Mesenchymal stem cell (in vitro differentiated cells and primary cell): ENCODE measurements around the gene LST1.

Source experiments
- DNase-seq: peaks from one replicate; pipeline ENCODE4 v3.0.0-alpha.2; 2013
- H2AFZ ChIP-seq: one replicate; pipeline ENCODE4 v1.6.1; 2013; ENCODE audit warnings: low read depth, mild to moderate bottlenecking, control low read depth, inconsistent platforms, low read length, moderate library complexity
- H2AK5ac ChIP-seq: 2 replicates; pipeline ENCODE4 v1.6.1; 2013; ENCODE audit warnings: low read length, moderate library complexity, mild to moderate bottlenecking, inconsistent platforms; ENCODE audit not compliant: severe bottlenecking
- H2BK120ac ChIP-seq: one replicate; pipeline ENCODE4 v1.6.1; 2013; ENCODE audit warnings: low read depth, mild to moderate bottlenecking, inconsistent platforms, low read length, moderate library complexity
- H2BK12ac ChIP-seq, 2 experiments: one replicate each; pipeline ENCODE4 v1.6.1; 2013; ENCODE audit warnings: inconsistent platforms in 2 of 2, low read length in 2 of 2, mild to moderate bottlenecking in 2 of 2, moderate library complexity in 2 of 2, control low read depth in 1 of 2
- H2BK15ac ChIP-seq: one replicate; pipeline ENCODE4 v1.6.1; 2013; ENCODE audit warnings: mild to moderate bottlenecking, low read depth, inconsistent platforms; ENCODE audit not compliant: poor library complexity, severe bottlenecking
- H2BK5ac ChIP-seq: 2 replicates; pipeline ENCODE4 v1.6.1; 2013; ENCODE audit warnings: low read depth, mild to moderate bottlenecking, low read length, control low read depth, inconsistent platforms; ENCODE audit not compliant: poor library complexity, severe bottlenecking
- H3K14ac ChIP-seq, 2 experiments: one replicate each; pipeline ENCODE4 v1.6.1; 2013; ENCODE audit warnings: inconsistent platforms in 2 of 2, low read length in 2 of 2, control low read depth in 1 of 2, mild to moderate bottlenecking in 1 of 2, moderate library complexity in 1 of 2
- H3K18ac ChIP-seq, 2 experiments: one replicate each; pipeline ENCODE4 v1.6.1; 2013; ENCODE audit warnings: inconsistent platforms in 2 of 2, low read length in 2 of 2, control low read depth in 1 of 2, low read depth in 1 of 2, mild to moderate bottlenecking in 1 of 2
- H3K23ac ChIP-seq, 2 experiments: one replicate each; pipeline ENCODE4 v1.6.1; 2013; ENCODE audit warnings: inconsistent platforms in 2 of 2, low read length in 2 of 2, mild to moderate bottlenecking in 2 of 2, moderate library complexity in 2 of 2, control low read depth in 1 of 2
- H3K27ac ChIP-seq: 2 replicates; pipeline ENCODE4 v1.5.1; 2013; ENCODE audit warnings: mild to moderate bottlenecking, moderate library complexity, low read length, control low read depth, inconsistent platforms; ENCODE audit not compliant: poor library complexity, severe bottlenecking
- H3K27me3 ChIP-seq, 2 experiments: 2 replicates each; pipeline versions ENCODE4 v1.6.1 to v1.7.0; 2013; ENCODE audit warnings: low read length in 2 of 2, mild to moderate bottlenecking in 2 of 2, moderate library complexity in 2 of 2, control low read depth in 1 of 2, inconsistent platforms in 1 of 2; ENCODE audit not compliant: control insufficient read depth in 1 of 2, insufficient read depth in 1 of 2
- H3K36me3 ChIP-seq, 2 experiments: 2 replicates each; pipeline versions ENCODE4 v1.6.1 to v1.7.0; 2013; ENCODE audit warnings: low read length in 2 of 2, control low read depth in 1 of 2, inconsistent platforms in 1 of 2, low read depth in 1 of 2, mild to moderate bottlenecking in 1 of 2; ENCODE audit not compliant: insufficient read depth in 2 of 2, control insufficient read depth in 1 of 2
- H3K4ac ChIP-seq, 2 experiments: one replicate each; pipeline ENCODE4 v1.6.1; 2013; ENCODE audit warnings: inconsistent platforms in 2 of 2, low read length in 2 of 2, mild to moderate bottlenecking in 2 of 2, moderate library complexity in 2 of 2, control low read depth in 1 of 2, low read depth in 1 of 2
- H3K4me1 ChIP-seq: 2 replicates; pipeline ENCODE4 v1.6.1; 2013; ENCODE audit warnings: low read depth, low read length, control low read depth; ENCODE audit not compliant: control insufficient read depth, insufficient read depth
- H3K4me2 ChIP-seq: 2 replicates; pipeline ENCODE4 v1.6.1; 2013; ENCODE audit warnings: low read length, mild to moderate bottlenecking, inconsistent platforms; ENCODE audit not compliant: poor library complexity, severe bottlenecking
- H3K4me3 ChIP-seq, 2 experiments: 2 replicates each; pipeline versions ENCODE4 v1.5.1 to v1.7.0; 2013; ENCODE audit warnings: low read length in 2 of 2, mild to moderate bottlenecking in 2 of 2, control low read depth in 1 of 2, low read depth in 1 of 2; ENCODE audit not compliant: insufficient read depth in 1 of 2
- H3K79me1 ChIP-seq: replicated peaks from 2 replicates; pipeline ENCODE4 v1.6.1; 2013; ENCODE audit warnings: mild to moderate bottlenecking, control low read depth, low read length, inconsistent platforms; ENCODE audit not compliant: poor library complexity, severe bottlenecking
- H3K9ac ChIP-seq: 2 replicates; pipeline ENCODE4 v1.7.0; 2013; ENCODE audit warnings: mild to moderate bottlenecking, low read length, moderate library complexity
- H3K9me3 ChIP-seq: 2 replicates; pipeline ENCODE4 v1.7.0; 2013; ENCODE audit warnings: mild to moderate bottlenecking, low read length; ENCODE audit not compliant: control insufficient read depth
- H4K8ac ChIP-seq: one replicate; pipeline ENCODE4 v1.6.1; 2013; ENCODE audit warnings: inconsistent platforms, mild to moderate bottlenecking, low read length, moderate library complexity
- H4K91ac ChIP-seq: one replicate; pipeline ENCODE4 v1.6.1; 2013; ENCODE audit warnings: mild to moderate bottlenecking, low read length, inconsistent platforms
- WGBS: methylation state at CpG from one replicate; pipeline ENCODE4 v1.1.7; 2013; ENCODE audit warnings: mixed read lengths; 5-methylcytosine and 5-hydroxymethylcytosine counted together

LST1 gene

DNA sequence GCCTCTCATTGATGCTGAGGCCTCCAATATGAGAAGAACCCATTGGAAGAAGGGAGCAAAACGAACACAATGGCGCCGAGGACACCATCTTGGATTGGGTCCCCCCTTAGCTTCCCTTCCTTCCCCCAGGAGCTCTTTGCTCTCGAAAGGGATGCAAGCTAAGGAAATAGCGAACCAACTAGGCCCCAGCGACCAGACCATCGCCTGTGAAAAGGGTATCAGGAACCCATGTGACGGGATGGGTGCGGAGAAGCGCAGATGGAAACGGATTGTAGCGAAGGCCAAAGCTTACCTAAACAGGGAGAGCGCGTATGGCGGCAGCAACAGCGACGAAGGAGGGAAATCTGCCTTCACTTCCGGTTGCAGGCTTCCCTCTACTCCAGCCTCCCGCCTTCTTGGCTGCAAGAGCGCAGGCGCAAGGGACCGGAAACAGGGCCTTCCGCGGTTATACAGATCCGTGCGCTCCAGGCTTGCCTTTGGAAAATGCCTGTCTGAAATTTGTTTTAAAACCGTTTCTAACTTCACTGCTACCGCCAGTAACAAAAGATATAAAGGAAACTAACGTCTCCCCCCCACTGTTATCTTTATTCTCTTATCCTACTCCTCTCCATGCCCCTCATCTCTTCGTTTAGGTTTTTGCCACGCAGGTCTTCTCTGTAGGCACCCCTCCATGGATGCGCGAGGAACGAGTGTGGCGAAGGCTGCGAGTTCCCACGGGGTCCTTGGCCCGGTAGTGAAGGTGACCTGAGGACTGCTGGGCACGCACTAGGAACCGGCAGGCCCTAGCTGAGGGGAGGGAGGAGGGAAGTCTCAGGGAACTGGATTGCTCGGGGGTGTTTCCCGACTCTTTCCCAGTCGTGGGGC, 44.2 kb upstream of the LST1 start, which contains the start of gene DDX39B:
Gene DDX39B (minus strand): TSS at position 346 of the 864 bp plus-strand sequence. CDS start 1,471 bp downstream, outside the sequence.
- Histone ChIP-seq H3K4me3 (peak within 1 kb of the TSS; percentile 66 to 95), H2BK12ac (no peak within 1 kb of the TSS), H3K9me3 (no peaks in the 10 kb centered on the region), H3K36me3 (peaks cover 20 to 41% of the 10 kb centered on the region in 2 experiments), H2BK15ac (peak within 1 kb of the TSS; percentile 37), H3K18ac (peak within 1 kb of the TSS; percentile 78 to 96), H2AK5ac (peak within 1 kb of the TSS; percentile 54), H3K4ac (peak within 1 kb of the TSS; percentile 69 to 98), H3K14ac (peak within 1 kb of the TSS; percentile 19 to 68), H3K79me1 (peaks cover 21% of the 10 kb centered on the region), H4K91ac (peak within 1 kb of the TSS; percentile 87), H2BK120ac (peak within 1 kb of the TSS; percentile 51), H3K9ac (peak within 1 kb of the TSS; percentile 98), H3K27ac (peak within 1 kb of the TSS; percentile 96), H3K23ac (peak within 1 kb of the TSS in 1 of 2 experiments; percentile 42), H3K4me2 (peak within 1 kb of the TSS; percentile 78), H2BK5ac (peak within 1 kb of the TSS; percentile 99), H3K27me3 (no peaks in the 10 kb centered on the region), H2AFZ (peak within 1 kb of the TSS; percentile 36), H3K4me1 (peaks cover 25% of the 10 kb centered on the region), H4K8ac (peak within 1 kb of the TSS; percentile 67)
- WGBS = under 1% methylated on average over 43 of the region's 43 CpGs
- DNase-seq = peak; percentile 98

DNA sequence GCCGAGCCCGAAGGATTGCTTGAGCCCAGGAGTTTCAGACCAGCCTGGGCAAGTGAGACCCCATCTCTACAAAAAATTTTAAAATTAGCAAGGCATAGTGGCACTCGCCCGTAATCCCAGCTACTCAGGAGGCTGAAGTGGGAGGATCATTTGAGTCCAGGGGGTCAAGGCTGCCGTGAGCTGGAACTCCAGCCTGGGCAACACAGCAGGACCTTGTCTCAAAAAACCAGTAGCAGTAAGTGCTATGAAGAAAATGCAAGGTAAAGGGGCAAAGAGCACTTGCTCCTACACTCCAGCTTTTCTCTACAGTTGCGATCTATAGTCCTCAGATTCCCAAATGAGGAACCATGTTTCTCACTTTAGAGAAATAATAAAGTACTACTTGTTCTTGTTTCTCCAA, 42.4 kb upstream of the LST1 start:
- Histone ChIP-seq H3K4me3 (no peak overlapping the region), H3K4me2 (no peak overlapping the region), H3K23ac (no peak overlapping the region), H3K36me3 (peaks cover 14 to 27% of the 10 kb centered on the region in 2 experiments), H3K27me3 (no peaks in the 10 kb centered on the region), H2BK120ac (no peak overlapping the region), H3K18ac (no peak overlapping the region), H2AFZ (no peak overlapping the region), H2BK12ac (no peak overlapping the region), H3K4ac (no peak overlapping the region), H3K14ac (no peak overlapping the region), H3K79me1 (peaks cover 25% of the 10 kb centered on the region), H4K91ac (no peak overlapping the region), H3K4me1 (peaks cover 29% of the 10 kb centered on the region), H3K27ac (no peak overlapping the region), H2AK5ac (no peak overlapping the region), H4K8ac (no peak overlapping the region), H3K9ac (no peak overlapping the region), H2BK5ac (no peak overlapping the region), H2BK15ac (no peak overlapping the region), H3K9me3 (no peaks in the 10 kb centered on the region)
- 98% methylated on average over 5 of the region's 6 CpGs for WGBS
- no peak for DNase-seq

DNA sequence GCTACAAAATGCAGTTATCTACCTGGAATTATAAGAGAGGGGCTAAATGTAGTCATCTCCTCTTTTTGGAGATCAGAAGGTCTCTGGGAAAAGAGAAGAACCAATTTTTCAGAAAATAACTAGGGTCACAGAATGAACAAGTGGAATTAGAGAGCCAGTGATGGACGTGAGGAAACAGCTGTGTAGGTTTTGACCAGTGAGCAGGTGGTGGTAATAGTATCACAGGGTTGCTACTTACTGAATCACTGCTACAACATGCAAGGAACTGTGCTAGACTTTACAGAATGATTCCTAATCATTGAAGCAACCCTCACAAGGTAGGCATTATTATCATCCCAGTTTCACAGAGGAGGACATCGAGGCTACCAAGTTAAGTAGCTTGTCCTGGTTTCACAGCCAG, 41.4 kb upstream of the LST1 start:
- Histone ChIP-seq H3K14ac (no peak overlapping the region), H3K4me1 (peaks cover 24% of the 10 kb centered on the region), H3K23ac (no peak overlapping the region), H2BK12ac (no peak overlapping the region), H3K4ac (no peak overlapping the region), H3K4me2 (no peak overlapping the region), H2BK15ac (no peak overlapping the region), H4K91ac (no peak overlapping the region), H3K27ac (no peak overlapping the region), H3K4me3 (no peak overlapping the region), H3K18ac (no peak overlapping the region), H2AK5ac (no peak overlapping the region), H4K8ac (no peak overlapping the region), H3K27me3 (no peaks in the 10 kb centered on the region), H2AFZ (no peak overlapping the region), H2BK5ac (no peak overlapping the region), H3K36me3 (peaks cover 9 to 26% of the 10 kb centered on the region in 2 experiments), H2BK120ac (no peak overlapping the region), H3K9ac (peak overlapping the region; percentile 9), H3K79me1 (peaks cover 27% of the 10 kb centered on the region), H3K9me3 (no peaks in the 10 kb centered on the region)
- DNase-seq = no peak
- WGBS = 76% methylated on average over 2 of the region's 2 CpGs

DNA sequence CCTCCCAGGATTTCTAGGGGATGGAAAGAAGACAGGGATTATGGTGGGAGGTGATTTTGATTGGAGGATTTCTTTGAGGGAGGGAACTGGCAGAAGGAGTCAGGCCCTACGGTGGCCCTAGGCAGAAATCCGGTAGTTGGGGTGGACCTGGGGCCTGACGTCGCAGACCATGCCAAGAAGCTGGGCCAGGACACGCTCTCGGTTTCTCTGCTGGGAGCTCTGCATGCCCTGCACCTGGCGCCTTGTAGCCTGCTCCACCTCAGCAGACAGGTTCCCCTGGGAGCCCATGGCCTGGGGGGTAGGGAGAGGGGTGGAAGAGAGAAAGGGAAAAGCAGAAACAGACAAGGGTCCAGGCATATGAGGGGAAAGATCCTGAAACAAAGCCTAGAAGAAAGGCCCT, 40.8 kb upstream of the LST1 start:
- Histone ChIP-seq H4K8ac (no peak overlapping the region), H2BK12ac (no peak overlapping the region), H4K91ac (no peak overlapping the region), H3K9ac (peak overlapping the region; percentile 95), H3K4ac (no peak overlapping the region), H3K36me3 (peaks cover 7 to 26% of the 10 kb centered on the region in 2 experiments), H3K18ac (no peak overlapping the region), H2AFZ (no peak overlapping the region), H3K23ac (no peak overlapping the region), H3K27ac (no peak overlapping the region), H3K4me2 (no peak overlapping the region), H3K14ac (no peak overlapping the region), H2BK5ac (no peak overlapping the region), H3K79me1 (peaks cover 27% of the 10 kb centered on the region), H3K4me3 (no peak overlapping the region), H3K4me1 (peaks cover 18% of the 10 kb centered on the region), H3K27me3 (no peaks in the 10 kb centered on the region), H2AK5ac (no peak overlapping the region), H3K9me3 (no peaks in the 10 kb centered on the region), H2BK120ac (no peak overlapping the region), H2BK15ac (no peak overlapping the region)
- DNase-seq = no peak
- 86% methylated on average over 6 of the region's 7 CpGs for WGBS
